Fibroblast of lung (primary cell): Measurements from ENCODE around the gene NDUFA1. TPM values are rescaled to one million over a fixed set of nuclear protein-coding genes. Genes with fewer than 3 reads are reported as not detected.

Experiments
- DNase-seq, 2 donors: peaks; one replicate each; pipeline versions ENCODE4 v3.0.0 to v3.0.0-alpha.2; 2010; ENCODE audit warnings: low read depth in 2 of 2
- H2AFZ ChIP-seq: 2 replicates; pipeline ENCODE4 v1.5.1; 2012; ENCODE audit warnings: low read length, control low read depth, inconsistent platforms
- H3K27ac ChIP-seq: 2 replicates; pipeline ENCODE4 v1.5.1; 2011; ENCODE audit warnings: low read length, control low read depth; ENCODE audit not compliant: insufficient read depth
- H3K27me3 ChIP-seq: 2 replicates; pipeline ENCODE4 v1.5.1; 2011; ENCODE audit warnings: mild to moderate bottlenecking, low read length; ENCODE audit not compliant: control insufficient read depth, insufficient read depth
- H3K36me3 ChIP-seq: 2 replicates; pipeline ENCODE4 v1.5.1; 2011; ENCODE audit warnings: low read length; ENCODE audit not compliant: control insufficient read depth, insufficient read depth
- H3K4me1 ChIP-seq: 2 replicates; pipeline ENCODE4 v1.5.1; 2011; ENCODE audit warnings: low read length; ENCODE audit not compliant: control insufficient read depth, insufficient read depth; ENCODE audit errors: extremely low read depth
- H3K4me2 ChIP-seq: 2 replicates; pipeline ENCODE4 v1.5.1; 2011; ENCODE audit warnings: low read length, control low read depth; ENCODE audit not compliant: insufficient read depth; ENCODE audit errors: extremely low read depth
- H3K4me3 ChIP-seq, 4 experiments: fragments of 200-600 bp in 1 of 4; sonication (generic) in 1 of 4; replicated peaks in 1 of 4; 2 replicates each; pipeline ENCODE4 v1.5.1; 2011 to 2016; ENCODE audit warnings: low read length in 4 of 4, low read depth in 3 of 4, mild to moderate bottlenecking in 3 of 4, control low read depth in 2 of 4, inconsistent platforms in 1 of 4, mixed read lengths in 1 of 4; ENCODE audit not compliant: insufficient read depth in 1 of 4; ENCODE audit errors: control extremely low read depth in 1 of 4
- H3K79me2 ChIP-seq: 2 replicates; pipeline ENCODE4 v1.5.1; 2012; ENCODE audit warnings: mild to moderate bottlenecking, low read length, inconsistent platforms; ENCODE audit not compliant: control insufficient read depth, insufficient read depth
- H3K9ac ChIP-seq: 2 replicates; pipeline ENCODE4 v1.5.1; 2011; ENCODE audit warnings: mild to moderate bottlenecking, low read length, control low read depth; ENCODE audit not compliant: insufficient read depth
- H3K9me3 ChIP-seq: 2 replicates; pipeline ENCODE4 v1.5.1; 2012; ENCODE audit warnings: low read depth, low read length; ENCODE audit not compliant: control insufficient read depth, insufficient read depth
- H4K20me1 ChIP-seq: 2 replicates; pipeline ENCODE4 v1.5.1; 2011; ENCODE audit warnings: low read length; ENCODE audit not compliant: control insufficient read depth, insufficient read depth; ENCODE audit errors: extremely low read depth
- CTCF ChIP-seq, 2 donors: IDR thresholded peaks in 1 of 2; conservative IDR thresholded peaks in 1 of 2; 1 replicate in 1 of 2; 2 replicates in 1 of 2; pipeline ENCODE4 v1.5.1; 2011 to 2012; ENCODE audit warnings: low read length in 2 of 2, control low read depth in 1 of 2, inconsistent platforms in 1 of 2, low read depth in 1 of 2, mild to moderate bottlenecking in 1 of 2
- EZH2 ChIP-seq: IDR thresholded peaks from 2 replicates; pipeline ENCODE4 v1.5.1; 2012; ENCODE audit warnings: low read length, control low read depth, mild to moderate bottlenecking; ENCODE audit errors: missing control alignments
- polyA plus RNA-seq, 2 donors: library from polyadenylated mRNA; depleted of rRNA in 1 of 2; stranded (reverse) in 1 of 2; unstranded in 1 of 2; fragments of >200 nt; gene quantifications; 2 replicates each; pipeline ENCODE4 v1.2.1, GENCODE V29; 2011 to 2012; ENCODE audit warnings: missing spikeins in 1 of 2
- total RNA-seq: library from RNA; depleted of rRNA; stranded (reverse); fragments of >200 nt; gene quantifications from 2 replicates; pipeline ENCODE4 v1.2.1, GENCODE V29; 2014

The NDUFA1 gene
- total and polyA plus RNA-seq, 2 donors (not counting 1 experiment from before 2014, with no cell fraction given), result 88.0 to 187 TPM

GRCh38 chrX:119878740-119879139, 7.1 kb downstream of the NDUFA1 start:
- H3K36me3 ChIP-seq, result no peaks in the 10 kb centered on the region
- H3K4me2 ChIP-seq, result no peak overlapping the region
- no peak overlapping the region for H3K4me3 ChIP-seq
- no peak overlapping the region for H3K27ac ChIP-seq
- DNase-seq, result no peak
- peaks cover under 1% of the 10 kb centered on the region for H3K79me2 ChIP-seq
- no peak for TF ChIP-seq EZH2
- TF ChIP-seq CTCF (conservative IDR thresholded peaks at IDR 0.05 in 1 of 2, IDR thresholded peaks at IDR 0.05 in 1 of 2; ENCODE audit: low read depth in 1 of 2, low read length in 2 of 2), result no peak
- H3K27me3 ChIP-seq, result no peaks in the 10 kb centered on the region
- no peak overlapping the region for H3K9ac ChIP-seq
- H4K20me1 ChIP-seq, result no peaks in the 10 kb centered on the region
- no peaks in the 10 kb centered on the region for H3K9me3 ChIP-seq
- no peaks in the 10 kb centered on the region for H3K4me1 ChIP-seq
- H2AFZ ChIP-seq, result no peak overlapping the region

- Histone ChIP-seq H3K4me1 (no peaks in the 10 kb centered on the region), H3K27me3 (no peaks in the 10 kb centered on the region), H3K27ac (no peak overlapping the region), H3K4me3 (no peak overlapping the region), H3K79me2 (no peaks in the 10 kb centered on the region), H3K36me3 (no peaks in the 10 kb centered on the region), H3K9ac (no peak overlapping the region), H3K4me2 (no peak overlapping the region), H2AFZ (no peak overlapping the region), H4K20me1 (no peaks in the 10 kb centered on the region), H3K9me3 (no peaks in the 10 kb centered on the region)
- DNase-seq, result no peak
- TF ChIP-seq CTCF (conservative IDR thresholded peaks at IDR 0.05 in 1 of 2, IDR thresholded peaks at IDR 0.05 in 1 of 2; ENCODE audit: low read depth in 1 of 2, low read length in 2 of 2), result no peak
- TF ChIP-seq EZH2, result no peak
Observed at GRCh38 chrX:119880076-119880475, 8.4 kb downstream of the NDUFA1 start.

- H3K4me3 ChIP-seq, result no peak overlapping the region
- no peaks in the 10 kb centered on the region for H3K79me2 ChIP-seq
- no peaks in the 10 kb centered on the region for H4K20me1 ChIP-seq
- no peak overlapping the region for H2AFZ ChIP-seq
- DNase-seq, result peak; percentile 41 to 61
- H3K9ac ChIP-seq, result no peak overlapping the region
- TF ChIP-seq EZH2 (no peak), CTCF (conservative IDR thresholded peaks at IDR 0.05 in 1 of 2, IDR thresholded peaks at IDR 0.05 in 1 of 2; ENCODE audit: low read depth in 1 of 2, low read length in 2 of 2) (peak; percentile 46 to 70)
- H3K36me3 ChIP-seq, result no peaks in the 10 kb centered on the region
- H3K4me1 ChIP-seq, result no peaks in the 10 kb centered on the region
- no peaks in the 10 kb centered on the region for H3K9me3 ChIP-seq
- H3K4me2 ChIP-seq, result no peak overlapping the region
- H3K27me3 ChIP-seq, result no peaks in the 10 kb centered on the region
- no peak overlapping the region for H3K27ac ChIP-seq
Observed at GRCh38 chrX:119880552-119881437, 9.2 kb downstream of the NDUFA1 start.
